ENCODE data around the gene APMAP. TPM values are rescaled to one million over a fixed set of nuclear protein-coding genes. Genes with fewer than 3 reads are reported as not detected.

The APMAP gene
- total RNA-seq, 1 donor = 70.2 TPM

GRCh38 chr20:24917056-24917455 lies 75.5 kb downstream of the APMAP start:
- H3K27ac ChIP-seq (ENCODE audit: low read depth, low read length) = no peak overlapping the region
- no peak overlapping the region for H2AFZ ChIP-seq (ENCODE audit: low read length)
- H3K36me3 ChIP-seq (ENCODE audit: insufficient read depth, low read length) = no peaks in the 10 kb centered on the region
- DNase-seq (ENCODE audit: insufficient read length, low spot score, missing footprints) = no peak
- no peak for TF ChIP-seq CTCF (IDR thresholded peaks at IDR 0.05; ENCODE audit: extremely low read depth, low read depth, low read length)
- no peak overlapping the region for H3K4me3 ChIP-seq (ENCODE audit: insufficient read depth, low read length)
- H3K4me2 ChIP-seq (ENCODE audit: insufficient read depth, low read length) = no peak overlapping the region
- no peaks in the 10 kb centered on the region for H4K20me1 ChIP-seq (ENCODE audit: insufficient read depth, low read length)
- H3K4me1 ChIP-seq (ENCODE audit: insufficient read depth, low read length) = peaks cover 7% of the 10 kb centered on the region
- H3K9me3 ChIP-seq (ENCODE audit: low read depth, low read length) = no peaks in the 10 kb centered on the region
- H3K79me2 ChIP-seq (ENCODE audit: insufficient read depth, low read length) = no peaks in the 10 kb centered on the region
- H3K27me3 ChIP-seq (ENCODE audit: insufficient read depth, low read length) = peaks cover 15% of the 10 kb centered on the region

- no peaks in the 10 kb centered on the region for H3K79me2 ChIP-seq (ENCODE audit: insufficient read depth, low read length)
- H3K9me3 ChIP-seq (ENCODE audit: low read depth, low read length) = no peaks in the 10 kb centered on the region
- DNase-seq (ENCODE audit: insufficient read length, low spot score, missing footprints) = no peak
- H2AFZ ChIP-seq (ENCODE audit: low read length) = no peak overlapping the region
- H3K27ac ChIP-seq (ENCODE audit: low read depth, low read length) = no peak overlapping the region
- H3K27me3 ChIP-seq (ENCODE audit: insufficient read depth, low read length) = peaks cover 13% of the 10 kb centered on the region
- TF ChIP-seq CTCF (IDR thresholded peaks at IDR 0.05; ENCODE audit: extremely low read depth, low read depth, low read length) = no peak
- H3K4me3 ChIP-seq (ENCODE audit: insufficient read depth, low read length) = no peak overlapping the region
- H4K20me1 ChIP-seq (ENCODE audit: insufficient read depth, low read length) = no peaks in the 10 kb centered on the region
- peaks cover 7% of the 10 kb centered on the region for H3K4me1 ChIP-seq (ENCODE audit: insufficient read depth, low read length)
- H3K4me2 ChIP-seq (ENCODE audit: insufficient read depth, low read length) = no peak overlapping the region
- H3K36me3 ChIP-seq (ENCODE audit: insufficient read depth, low read length) = no peaks in the 10 kb centered on the region
Observed at GRCh38 chr20:24916412-24916811, 76.1 kb downstream of the APMAP start.

- no peak overlapping the region for H2AFZ ChIP-seq (ENCODE audit: low read length)
- H4K20me1 ChIP-seq (ENCODE audit: insufficient read depth, low read length) = no peaks in the 10 kb centered on the region
- no peak overlapping the region for H3K27ac ChIP-seq (ENCODE audit: low read depth, low read length)
- H3K36me3 ChIP-seq (ENCODE audit: insufficient read depth, low read length) = no peaks in the 10 kb centered on the region
- no peak overlapping the region for H3K4me3 ChIP-seq (ENCODE audit: insufficient read depth, low read length)
- H3K9me3 ChIP-seq (ENCODE audit: low read depth, low read length) = no peaks in the 10 kb centered on the region
- no peak for TF ChIP-seq CTCF (IDR thresholded peaks at IDR 0.05; ENCODE audit: extremely low read depth, low read depth, low read length)
- H3K27me3 ChIP-seq (ENCODE audit: insufficient read depth, low read length) = peaks cover 11% of the 10 kb centered on the region
- H3K4me1 ChIP-seq (ENCODE audit: insufficient read depth, low read length) = peaks cover 7% of the 10 kb centered on the region
- no peaks in the 10 kb centered on the region for H3K79me2 ChIP-seq (ENCODE audit: insufficient read depth, low read length)
- no peak overlapping the region for H3K4me2 ChIP-seq (ENCODE audit: insufficient read depth, low read length)
- no peak for DNase-seq (ENCODE audit: insufficient read length, low spot score, missing footprints)
Observed at GRCh38 chr20:24915892-24916291, 76.7 kb downstream of the APMAP start.

- peaks cover 7% of the 10 kb centered on the region for H3K4me1 ChIP-seq (ENCODE audit: insufficient read depth, low read length)
- DNase-seq (ENCODE audit: insufficient read length, low spot score, missing footprints) = no peak
- no peak overlapping the region for H3K4me2 ChIP-seq (ENCODE audit: insufficient read depth, low read length)
- TF ChIP-seq CTCF (IDR thresholded peaks at IDR 0.05; ENCODE audit: extremely low read depth, low read depth, low read length) = no peak
- H3K27me3 ChIP-seq (ENCODE audit: insufficient read depth, low read length) = peaks cover 11% of the 10 kb centered on the region
- no peak overlapping the region for H3K4me3 ChIP-seq (ENCODE audit: insufficient read depth, low read length)
- no peak overlapping the region for H3K27ac ChIP-seq (ENCODE audit: low read depth, low read length)
- no peaks in the 10 kb centered on the region for H3K9me3 ChIP-seq (ENCODE audit: low read depth, low read length)
- H3K79me2 ChIP-seq (ENCODE audit: insufficient read depth, low read length) = no peaks in the 10 kb centered on the region
- no peak overlapping the region for H2AFZ ChIP-seq (ENCODE audit: low read length)
- H4K20me1 ChIP-seq (ENCODE audit: insufficient read depth, low read length) = no peaks in the 10 kb centered on the region
- no peaks in the 10 kb centered on the region for H3K36me3 ChIP-seq (ENCODE audit: insufficient read depth, low read length)
Observed at GRCh38 chr20:24915440-24915839, 77.1 kb downstream of the APMAP start.

All from osteoblast (primary cell).